K562 (cell line): ENCODE results near the gene KCNH2. TPM values are rescaled to one million over a fixed set of nuclear protein-coding genes. Genes with fewer than 3 reads are reported as not detected.

Experiments used
- ATAC-seq: fragments of 200-7000 bp; cut with Tn5 transposase; 3 replicates; pipeline ENCODE4 v1.9.1; 2020; ENCODE audit warnings: moderate library complexity
- BruUV-seq: library from RNA; stranded (reverse); fragments of 400-500 nt; replicated peaks from 2 replicates; lab custom pipeline; 2021; lab: Mats Ljungman, UMichigan
- CTCF ChIA-PET: fragments of 300-600 bp; formaldehyde crosslinking; extraction: SDS; loops from one replicate; lab custom pipeline; 2021; ENCODE audit warnings: low intra/inter-chr PET ratio; lab: Yijun Ruan, JAX
- POLR2A ChIA-PET: fragments of 300-600, 350-650 bp; sonication (Branson Sonifier 250); formaldehyde crosslinking; extraction: SDS; loops from one replicate; lab custom pipeline; 2021; ENCODE audit warnings: antibody characterized with exemption, inconsistent platforms; lab: Yijun Ruan, JAX
- DNase-seq, 4 experiments: peaks; one replicate each; pipeline versions ENCODE4 v3.0.0 to v3.0.0-alpha.2; 2011 to 2018; ENCODE audit warnings: low spot score in 3 of 4, mixed read lengths in 3 of 4; ENCODE audit errors: extremely low read depth in 1 of 4
- FAIRE-seq: peaks from 2 replicates; lab custom pipeline; 2011; peaks lifted over from hg19 to GRCh38; lab: Jason Lieb, UNC
- H2AFZ ChIP-seq: 2 replicates; pipeline ENCODE4 v1.6.0; 2011; ENCODE audit warnings: low read depth, low read length, control low read depth, inconsistent platforms
- H3K27ac ChIP-seq: fragments of 200-600 bp; 3 replicates; pipeline ENCODE4 v1.8.0; 2011; ENCODE audit warnings: low read depth, mild to moderate bottlenecking, control low read depth, inconsistent platforms, low read length, moderate library complexity, mixed read lengths; ENCODE audit errors: extremely low read depth
- H3K27me3 ChIP-seq, 2 experiments: fragments of 300-600 bp in 1 of 2; 2 replicates in 1 of 2; 3 replicates in 1 of 2; pipeline versions ENCODE4 v1.6.0 to v1.8.0; 2011; ENCODE audit warnings: inconsistent platforms in 2 of 2, low read length in 2 of 2, mild to moderate bottlenecking in 1 of 2, mixed read lengths in 1 of 2, moderate library complexity in 1 of 2; ENCODE audit not compliant: control insufficient read depth in 2 of 2, insufficient read depth in 2 of 2
- H3K36me3 ChIP-seq: fragments of 300-600 bp; 3 replicates; pipeline ENCODE4 v1.8.0; 2011; ENCODE audit warnings: mild to moderate bottlenecking, low read length, inconsistent platforms; ENCODE audit not compliant: control insufficient read depth, insufficient read depth
- H3K4me1 ChIP-seq, 2 experiments: fragments of 200-600 bp in 1 of 2; replicated peaks in 1 of 2; 2 replicates in 1 of 2; 3 replicates in 1 of 2; pipeline versions ENCODE4 v1.5.1 to v1.8.0; 2011; ENCODE audit warnings: inconsistent platforms in 2 of 2, low read length in 2 of 2, mild to moderate bottlenecking in 1 of 2, mixed read lengths in 1 of 2, moderate library complexity in 1 of 2; ENCODE audit not compliant: control insufficient read depth in 2 of 2, insufficient read depth in 2 of 2
- H3K4me2 ChIP-seq: 2 replicates; pipeline ENCODE4 v1.6.1; 2011; ENCODE audit warnings: low read length, control low read depth, inconsistent platforms, mixed read lengths; ENCODE audit not compliant: insufficient read depth
- H3K4me3 ChIP-seq: fragments of 200-600 bp; sonication (generic), shearing (Covaris generic); 2 replicates; pipeline ENCODE4 v1.5.1; 2016; ENCODE audit warnings: control low read depth, inconsistent platforms
- H3K79me2 ChIP-seq: fragments of 200-600 bp; 3 replicates; pipeline ENCODE4 v1.8.0; 2011; ENCODE audit warnings: low read length, inconsistent platforms; ENCODE audit not compliant: control insufficient read depth, insufficient read depth
- H3K9ac ChIP-seq, 2 experiments: 2 replicates each; pipeline versions ENCODE4 v1.6.0 to v1.6.1; 2011; ENCODE audit warnings: low read depth in 2 of 2, low read length in 2 of 2, control low read depth in 1 of 2, inconsistent platforms in 1 of 2, mild to moderate bottlenecking in 1 of 2, mixed read lengths in 1 of 2; ENCODE audit not compliant: insufficient read depth in 1 of 2
- H3K9me1 ChIP-seq: one replicate; pipeline ENCODE4 v1.6.0; 2011; ENCODE audit warnings: inconsistent platforms, mild to moderate bottlenecking, low read length, moderate library complexity; ENCODE audit not compliant: control insufficient read depth, insufficient read depth
- H3K9me3 ChIP-seq: replicated peaks from 2 replicates; pipeline ENCODE4 v1.5.1; 2011; ENCODE audit warnings: low read depth, low read length, inconsistent platforms; ENCODE audit not compliant: control insufficient read depth, insufficient read depth
- H4K20me1 ChIP-seq: replicated peaks from 2 replicates; pipeline ENCODE4 v1.6.1; 2011; ENCODE audit warnings: low read length, inconsistent platforms, mixed read lengths; ENCODE audit not compliant: control insufficient read depth, insufficient read depth
- ARNT ChIP-seq, 2 experiments: fragments of 450-650 bp; IDR thresholded peaks; 2 replicates each; pipeline ENCODE4 v1.6.1; 2016; ENCODE audit warnings: mild to moderate bottlenecking in 1 of 2
- CHD1 ChIP-seq: fragments of 200-600 bp; sonication (generic); IDR thresholded peaks from one replicate; pipeline ENCODE4 v1.6.1; 2012; ENCODE audit warnings: mild to moderate bottlenecking, moderate library complexity, low read length, inconsistent platforms
- ETV5 ChIP-seq: sonication (generic); formaldehyde crosslinking; IDR thresholded peaks from 2 replicates; pipeline ENCODE4 v1.4.0; 2020; ENCODE audit warnings: low read depth, mild to moderate bottlenecking, missing genetic modification reagents
- GATAD2A ChIP-seq: fragments of 450-650 bp; IDR thresholded peaks from 2 replicates; pipeline ENCODE4 v1.6.1; 2017
- HDAC2 ChIP-seq: fragments of 450-650 bp; IDR thresholded peaks from 2 replicates; pipeline ENCODE4 v1.6.1; 2016; ENCODE audit warnings: mild to moderate bottlenecking
- HDAC8 ChIP-seq: fragments of 450-650 bp; IDR thresholded peaks from 2 replicates; pipeline ENCODE4 v1.6.1; 2016; ENCODE audit warnings: mild to moderate bottlenecking, missing genetic modification characterization, moderate library complexity, missing compliant biosample characterization
- KDM4B ChIP-seq, 2 experiments: fragments of 450-650 bp in 1 of 2; sonication (generic) in 1 of 2; IDR thresholded peaks; 2 replicates each; pipeline ENCODE4 v1.6.1; 2016 to 2017; ENCODE audit warnings: borderline replicate concordance in 2 of 2, antibody characterized with exemption in 1 of 2, low read depth in 1 of 2, mild to moderate bottlenecking in 1 of 2
- MTA1 ChIP-seq: fragments of 450-650 bp; IDR thresholded peaks from 2 replicates; pipeline ENCODE4 v1.6.1; 2017; ENCODE audit warnings: borderline replicate concordance
- MTA2 ChIP-seq: fragments of 450-650 bp; IDR thresholded peaks from 2 replicates; pipeline ENCODE4 v1.6.1; 2016; ENCODE audit warnings: low read depth
- NCOA6 ChIP-seq: fragments of 450-650 bp; IDR thresholded peaks from 2 replicates; pipeline ENCODE4 v1.6.1; 2017; ENCODE audit warnings: mild to moderate bottlenecking
- TAF9B ChIP-seq: fragments of 450-650 bp; IDR thresholded peaks from 2 replicates; pipeline ENCODE4 v1.6.1; 2018; ENCODE audit warnings: mild to moderate bottlenecking; ENCODE audit not compliant: partially characterized antibody
- ZKSCAN8 ChIP-seq: fragments of 200-800 bp; sonication (Bioruptor generic); IDR thresholded peaks from 2 replicates; pipeline ENCODE4 v1.6.1; 2016; ENCODE audit warnings: missing genetic modification characterization, missing compliant biosample characterization
- whole genome bisulfite sequencing: fragments of 100-300 bp; shearing (Covaris generic); methylation state at CpG from one replicate; pipeline ENCODE4 v1.1.6; 2016; ENCODE audit warnings: low coverage, mixed read lengths; ENCODE audit not compliant: insufficient coverage; ENCODE audit errors: missing lambda C conversion rate; 5-methylcytosine and 5-hydroxymethylcytosine counted together
- in situ Hi-C: fragments of 300-500 bp; cut with MboI; formaldehyde crosslinking; loops from 4 replicates; pipeline ENCODE4 v1.15.0; 2018; ENCODE audit warnings: inconsistent platforms, mixed read lengths
- intact Hi-C: fragments of 100-400 bp; cut with micrococcal nuclease; formaldehyde crosslinking; loops from 2 replicates; pipeline ENCODE4 v1.14.2; 2022
- polyA plus RNA-seq, 8 experiments: library from polyadenylated mRNA; depleted of rRNA in 4 of 8; stranded (reverse) in 5 of 8; unstranded in 3 of 8; fragments of >200 nt; fragmentation: Nextera tagmentation in 2 of 8; fragmentation: Illumina TruSeq in 1 of 8; extraction: Ambion mirVana in 2 of 8; extraction: Trizol in 1 of 8; gene quantifications; 2 replicates each; pipeline versions ENCODE4 v1.2.1 to v1.2.3, GENCODE V29; 2011 to 2014; ENCODE audit warnings: inconsistent platforms in 1 of 8, missing spikeins in 1 of 8
- total RNA-seq, 7 experiments: library from RNA; depleted of rRNA in 6 of 7; stranded (reverse); fragments of >200 nt in 6 of 7; fragmentation: Illumina TruSeq in 2 of 7; extraction: Trizol in 2 of 7; gene quantifications; 2 replicates each; pipeline versions ENCODE4 v1.2.1 to v1.2.3, GENCODE V29; 2011 to 2021; ENCODE audit warnings: low replicate concordance in 1 of 7
- TF ChIP-seq, protein P1 (sequence below): fragments of 450-650 bp; IDR thresholded peaks from 2 replicates; pipeline ENCODE4 v1.6.1; 2016; ENCODE audit warnings: antibody characterized with exemption
- TF ChIP-seq, protein P2 (sequence below): fragments of 450-650 bp; formaldehyde crosslinking; IDR thresholded peaks from 2 replicates; pipeline ENCODE4 v1.4.0; 2020; ENCODE audit warnings: mild to moderate bottlenecking

Gene KCNH2
- total and polyA plus RNA-seq, 9 of the 15 experiments (the other 6 are each of a cell fraction or from before 2014, with no cell fraction given): 18.1 to 368 (median 218) TPM

DNA sequence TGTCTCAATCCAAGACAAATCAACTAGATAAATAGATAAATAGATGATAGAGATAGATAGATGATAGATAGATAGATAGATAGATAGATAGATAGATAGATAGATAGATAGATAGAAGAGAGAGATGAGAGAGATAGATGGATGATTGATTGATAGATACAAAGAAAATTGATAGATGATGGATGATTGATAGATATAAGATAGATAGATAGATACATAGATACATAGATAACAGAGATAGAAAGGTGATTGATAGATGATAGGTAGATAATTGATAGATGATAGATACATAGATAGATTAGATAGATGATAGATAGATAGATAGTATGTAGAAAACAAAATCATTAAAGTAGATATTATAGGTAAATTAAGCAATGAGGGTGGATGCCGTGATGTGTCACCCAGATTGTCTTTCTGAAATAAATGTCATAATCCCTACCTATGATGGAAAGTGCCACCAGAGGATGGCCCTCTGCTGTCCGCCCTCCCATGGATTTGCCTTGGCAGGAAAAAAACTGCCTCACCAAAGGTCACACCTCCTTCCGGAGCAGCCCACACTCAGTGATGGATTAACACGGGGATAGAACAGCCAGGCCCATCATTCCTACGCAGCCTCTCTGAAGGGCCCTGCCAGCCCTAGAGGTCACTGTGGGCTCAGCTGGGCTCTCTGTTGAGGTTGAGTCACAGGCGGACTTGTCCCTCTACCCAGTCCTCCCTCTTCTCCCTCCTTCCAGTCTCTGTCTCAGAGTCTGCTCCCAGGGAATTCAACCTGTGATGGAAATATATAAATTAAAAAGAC, 50.8 kb downstream of the KCNH2 start:
- no peaks in the 10 kb centered on the region for H3K9me3 ChIP-seq
- no peak overlapping the region for H3K4me2 ChIP-seq
- H3K27me3 ChIP-seq: no peaks in the 10 kb centered on the region
- ChIA-PET CTCF (interaction anchor here (1.2 kb wide), 1 partner anchor 107 kb away, joined by 3 read pairs; no protein-coding TSS in a partner anchor), POLR2A (interaction anchor here (0.6 to 1.8 kb wide), 7 partner anchors 11 to 1431 kb away, joined by 3 to 7 read pairs (median 4); no protein-coding TSS in a partner anchor)
- FAIRE-seq: peak; percentile 60
- peaks cover 12 to 36% of the 10 kb centered on the region in 2 experiments for H3K4me1 ChIP-seq
- H3K9ac ChIP-seq: no peak overlapping the region
- no TSS peak for BruUV-seq
- in situ Hi-C loops (no loop called here), intact Hi-C loops (no loop called here)
- H3K27ac ChIP-seq: no peak overlapping the region
- no peaks in the 10 kb centered on the region for H3K9me1 ChIP-seq
- 48% methylated on average over 6 of the region's 6 CpGs for WGBS
- no peaks in the 10 kb centered on the region for H3K36me3 ChIP-seq
- DNase-seq: peak; percentile 58 to 70 (median 64)
- ATAC-seq: peak; percentile 81
- no peaks in the 10 kb centered on the region for H4K20me1 ChIP-seq
- H3K4me3 ChIP-seq: no peak overlapping the region
- no peaks in the 10 kb centered on the region for H3K79me2 ChIP-seq
- H2AFZ ChIP-seq: peak overlapping the region; percentile 36
- TF ChIP-seq, protein P1, sequence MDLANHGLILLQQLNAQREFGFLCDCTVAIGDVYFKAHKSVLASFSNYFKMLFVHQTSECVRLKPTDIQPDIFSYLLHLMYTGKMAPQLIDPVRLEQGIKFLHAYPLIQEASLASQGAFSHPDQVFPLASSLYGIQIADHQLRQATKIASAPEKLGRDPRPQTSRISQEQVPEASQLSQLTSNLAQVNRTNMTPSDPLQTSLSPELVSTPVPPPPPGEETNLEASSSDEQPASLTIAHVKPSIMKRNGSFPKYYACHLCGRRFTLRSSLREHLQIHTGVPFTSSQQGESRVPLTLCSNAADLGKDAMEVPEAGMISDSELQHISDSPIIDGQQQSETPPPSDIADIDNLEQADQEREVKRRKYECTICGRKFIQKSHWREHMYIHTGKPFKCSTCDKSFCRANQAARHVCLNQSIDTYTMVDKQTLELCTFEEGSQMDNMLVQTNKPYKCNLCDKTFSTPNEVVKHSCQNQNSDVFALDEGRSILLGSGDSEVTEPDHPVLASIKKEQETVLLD: peak; percentile 96
- peak; percentile 95 for TF ChIP-seq GATAD2A
- peak; percentile 38; the same call in 1 of the 2 replicates for TF ChIP-seq ETV5 (CRISPR knock-in tag)
- TF ChIP-seq ARNT (IDR thresholded peaks at IDR 0.05): 0 out of 4 replicates have a peak, but pooled peaks of 1 of the 2 experiments have one; percentile 37
- peak; percentile 18 for TF ChIP-seq TAF9B
- no peak for TF ChIP-seq NCOA6
- TF ChIP-seq HDAC8 (tag): 0 out of 2 replicates have a peak, but pooled peaks have one; percentile 27
- TF ChIP-seq ZKSCAN8 (CRISPR knock-in tag): peak; percentile 38; the same call in 1 of the 2 replicates
- TF ChIP-seq MTA2: 0 out of 2 replicates have a peak, but pooled peaks have one; percentile 13
- TF ChIP-seq MTA1: peak; percentile 95
- peak; percentile 87 for TF ChIP-seq HDAC2
- TF ChIP-seq, protein P2, sequence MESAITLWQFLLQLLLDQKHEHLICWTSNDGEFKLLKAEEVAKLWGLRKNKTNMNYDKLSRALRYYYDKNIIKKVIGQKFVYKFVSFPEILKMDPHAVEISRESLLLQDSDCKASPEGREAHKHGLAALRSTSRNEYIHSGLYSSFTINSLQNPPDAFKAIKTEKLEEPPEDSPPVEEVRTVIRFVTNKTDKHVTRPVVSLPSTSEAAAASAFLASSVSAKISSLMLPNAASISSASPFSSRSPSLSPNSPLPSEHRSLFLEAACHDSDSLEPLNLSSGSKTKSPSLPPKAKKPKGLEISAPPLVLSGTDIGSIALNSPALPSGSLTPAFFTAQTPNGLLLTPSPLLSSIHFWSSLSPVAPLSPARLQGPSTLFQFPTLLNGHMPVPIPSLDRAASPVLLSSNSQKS (CRISPR knock-in tag): no peak
- no peak for TF ChIP-seq CHD1
- 0 out of 4 replicates have a peak, but pooled peaks of 1 of the 2 experiments have one; percentile 73 for TF ChIP-seq KDM4B (IDR thresholded peaks at IDR 0.05; ENCODE audit: borderline replicate concordance in 2 of 2, low read depth in 1 of 2)
